Gastrocnemius medialis (tissue), 4 donors: ENCODE measurements around the gene FBXL17.

Experiments
- CTCF ChIP-seq, 5 experiments: fragments of 450-650 bp in 3 of 5; fragments of 200-600 bp in 2 of 5; sonication (generic) in 2 of 5; IDR thresholded peaks in 4 of 5; conservative IDR thresholded peaks in 1 of 5; 1 replicate in 4 of 5; 2 replicates in 1 of 5; pipeline ENCODE4 v1.5.1; 2016 to 2019; ENCODE audit warnings: antibody characterized with exemption in 5 of 5, mild to moderate bottlenecking in 3 of 5, moderate library complexity in 3 of 5
- POLR2A ChIP-seq, 2 donors: fragments of 450-650 bp; IDR thresholded peaks; one replicate each; pipeline ENCODE4 v1.6.1; 2017; ENCODE audit warnings: antibody characterized with exemption in 2 of 2, mild to moderate bottlenecking in 2 of 2, moderate library complexity in 2 of 2

GRCh38 chr5:108371263-108371662 is 10.6 kb downstream of the FBXL17 start:
- TF ChIP-seq CTCF (IDR thresholded peaks at IDR 0.05 in 4 of 5, conservative IDR thresholded peaks at IDR 0.05 in 1 of 5) (no peak), POLR2A (IDR thresholded peaks at IDR 0.05) (no peak)
